Measurements from ENCODE around the gene SLC12A5. TPM values are rescaled to one million over a fixed set of nuclear protein-coding genes. Genes with fewer than 3 reads are reported as not detected.

Gene SLC12A5
- total RNA-seq, 1 experiment from 2014 or later: 7.2 TPM

GRCh38 chr20:45991616-45992015, 37.4 kb upstream of the SLC12A5 start:
- POLR2A ChIA-PET: no interaction called here
- CTCF ChIA-PET: interaction anchor here (0.6 to 9.6 kb wide), 2 partner anchors 20 to 504 kb away, joined by 3 to 235 read pairs; no protein-coding TSS in a partner anchor
- no peaks in the 10 kb centered on the region for H3K9me3 Mint-ChIP-seq
- TF ChIP-seq MXD4 (CRISPR knock-in tag; IDR thresholded peaks at IDR 0.05; ENCODE audit: borderline replicate concordance) (no peak), AFF4 (CRISPR knock-in tag; IDR thresholded peaks at IDR 0.05; ENCODE audit: borderline replicate concordance) (no peak), ETV6 (CRISPR knock-in tag; IDR thresholded peaks at IDR 0.05) (no peak), E2F4 (CRISPR knock-in tag; IDR thresholded peaks at IDR 0.05; ENCODE audit: borderline replicate concordance, low read depth) (no peak), TEAD4 (CRISPR knock-in tag; IDR thresholded peaks at IDR 0.05) (no peak), NR3C1 (CRISPR knock-in tag; conservative IDR thresholded peaks at IDR 0.05; ENCODE audit: low read depth) (no peak), CREM (CRISPR knock-in tag; IDR thresholded peaks at IDR 0.05) (no peak), ATF1 (CRISPR knock-in tag; IDR thresholded peaks at IDR 0.05) (no peak), MLX (CRISPR knock-in tag; IDR thresholded peaks at IDR 0.05) (no peak), ZNF232 (CRISPR knock-in tag; IDR thresholded peaks at IDR 0.05) (no peak), CREB1 (CRISPR knock-in tag; IDR thresholded peaks at IDR 0.05) (no peak), ATF3 (CRISPR knock-in tag; conservative IDR thresholded peaks at IDR 0.05) (no peak), ZBTB21 (CRISPR knock-in tag; IDR thresholded peaks at IDR 0.05; ENCODE audit: borderline replicate concordance) (no peak), IRF2 (CRISPR knock-in tag; IDR thresholded peaks at IDR 0.05; ENCODE audit: borderline replicate concordance, low read depth) (no peak), CDX4 (CRISPR knock-in tag; IDR thresholded peaks at IDR 0.05; ENCODE audit: borderline replicate concordance) (no peak)
- TF ChIP-seq, protein P1, sequence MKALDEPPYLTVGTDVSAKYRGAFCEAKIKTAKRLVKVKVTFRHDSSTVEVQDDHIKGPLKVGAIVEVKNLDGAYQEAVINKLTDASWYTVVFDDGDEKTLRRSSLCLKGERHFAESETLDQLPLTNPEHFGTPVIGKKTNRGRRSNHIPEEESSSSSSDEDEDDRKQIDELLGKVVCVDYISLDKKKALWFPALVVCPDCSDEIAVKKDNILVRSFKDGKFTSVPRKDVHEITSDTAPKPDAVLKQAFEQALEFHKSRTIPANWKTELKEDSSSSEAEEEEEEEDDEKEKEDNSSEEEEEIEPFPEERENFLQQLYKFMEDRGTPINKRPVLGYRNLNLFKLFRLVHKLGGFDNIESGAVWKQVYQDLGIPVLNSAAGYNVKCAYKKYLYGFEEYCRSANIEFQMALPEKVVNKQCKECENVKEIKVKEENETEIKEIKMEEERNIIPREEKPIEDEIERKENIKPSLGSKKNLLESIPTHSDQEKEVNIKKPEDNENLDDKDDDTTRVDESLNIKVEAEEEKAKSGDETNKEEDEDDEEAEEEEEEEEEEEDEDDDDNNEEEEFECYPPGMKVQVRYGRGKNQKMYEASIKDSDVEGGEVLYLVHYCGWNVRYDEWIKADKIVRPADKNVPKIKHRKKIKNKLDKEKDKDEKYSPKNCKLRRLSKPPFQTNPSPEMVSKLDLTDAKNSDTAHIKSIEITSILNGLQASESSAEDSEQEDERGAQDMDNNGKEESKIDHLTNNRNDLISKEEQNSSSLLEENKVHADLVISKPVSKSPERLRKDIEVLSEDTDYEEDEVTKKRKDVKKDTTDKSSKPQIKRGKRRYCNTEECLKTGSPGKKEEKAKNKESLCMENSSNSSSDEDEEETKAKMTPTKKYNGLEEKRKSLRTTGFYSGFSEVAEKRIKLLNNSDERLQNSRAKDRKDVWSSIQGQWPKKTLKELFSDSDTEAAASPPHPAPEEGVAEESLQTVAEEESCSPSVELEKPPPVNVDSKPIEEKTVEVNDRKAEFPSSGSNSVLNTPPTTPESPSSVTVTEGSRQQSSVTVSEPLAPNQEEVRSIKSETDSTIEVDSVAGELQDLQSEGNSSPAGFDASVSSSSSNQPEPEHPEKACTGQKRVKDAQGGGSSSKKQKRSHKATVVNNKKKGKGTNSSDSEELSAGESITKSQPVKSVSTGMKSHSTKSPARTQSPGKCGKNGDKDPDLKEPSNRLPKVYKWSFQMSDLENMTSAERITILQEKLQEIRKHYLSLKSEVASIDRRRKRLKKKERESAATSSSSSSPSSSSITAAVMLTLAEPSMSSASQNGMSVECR (CRISPR knock-in tag; IDR thresholded peaks at IDR 0.05; ENCODE audit: borderline replicate concordance): no peak
- peaks cover 25% of the 10 kb centered on the region for H3K4me1 Mint-ChIP-seq
- H3K4me3 Mint-ChIP-seq: no peak overlapping the region
- no peaks in the 10 kb centered on the region for H3K36me3 Mint-ChIP-seq
- no peak overlapping the region for H3K27ac Mint-ChIP-seq
- no peak for DNase-seq (ENCODE audit: low spot score)
- no peak for ATAC-seq
- H3K27me3 Mint-ChIP-seq (ENCODE audit: low read depth): peaks cover 4% of the 10 kb centered on the region
